H54 (cell line): ENCODE results near the gene KCNJ5.

Experiments used
- DNase-seq: peaks from one replicate; pipeline ENCODE4 v3.0.0; 2011; ENCODE audit warnings: low spot score, mixed read lengths; ENCODE audit not compliant: insufficient read length
- FAIRE-seq: peaks from 3 replicates; lab custom pipeline; 2011; peaks lifted over from hg19 to GRCh38; lab: Jason Lieb, UNC
- POLR2A ChIP-seq: IDR thresholded peaks from 2 replicates; pipeline ENCODE4 v1.6.1; 2011; ENCODE audit warnings: low read depth, mild to moderate bottlenecking, low read length

KCNJ5 gene

GRCh38 chr11:128931066-128931465 lies 39.9 kb downstream of the KCNJ5 start:
- FAIRE-seq (no peak), DNase-seq (no peak)
- TF ChIP-seq POLR2A = no peak

- TF ChIP-seq POLR2A = no peak
- DNase-seq (no peak), FAIRE-seq (no peak)
These were observed 40.5 kb downstream of the KCNJ5 start for GRCh38 chr11:128931668-128932067.

- DNase-seq = no peak
- no peak for FAIRE-seq
- no peak for TF ChIP-seq POLR2A
These were observed 42.5 kb downstream of the KCNJ5 start for GRCh38 chr11:128933481-128934178.

- TF ChIP-seq POLR2A = no peak
- FAIRE-seq (no peak), DNase-seq (no peak)
These were observed 43.2 kb downstream of the KCNJ5 start for GRCh38 chr11:128934351-128934750.

GRCh38 chr11:128934926-128935325 lies 43.8 kb downstream of the KCNJ5 start:
- no peak for FAIRE-seq
- no peak for TF ChIP-seq POLR2A
- no peak for DNase-seq

GRCh38 chr11:128936606-128937251 lies 45.6 kb downstream of the KCNJ5 start:
- no peak for DNase-seq
- no peak for TF ChIP-seq POLR2A
- FAIRE-seq = no peak

- TF ChIP-seq POLR2A = no peak
- no peak for FAIRE-seq
These were observed 46.3 kb downstream of the KCNJ5 start for GRCh38 chr11:128937480-128937879.

GRCh38 chr11:128938156-128938885 lies 47.2 kb downstream of the KCNJ5 start:
- DNase-seq (no peak), FAIRE-seq (no peak)
- no peak for TF ChIP-seq POLR2A

More at GRCh38 chr11:128937480-128937879, 46.3 kb downstream of the KCNJ5 start:
- no peak for DNase-seq

- DNase-seq = no peak
- no peak for TF ChIP-seq POLR2A
- no peak for FAIRE-seq
These were observed 48.4 kb downstream of the KCNJ5 start for GRCh38 chr11:128939591-128939990.

GRCh38 chr11:128940156-128940555 lies 49.0 kb downstream of the KCNJ5 start:
- no peak for TF ChIP-seq POLR2A
- no peak for FAIRE-seq
- DNase-seq = no peak

GRCh38 chr11:128940603-128941002 lies 49.4 kb downstream of the KCNJ5 start:
- FAIRE-seq = no peak
- no peak for TF ChIP-seq POLR2A
- DNase-seq = no peak

- no peak for FAIRE-seq
- no peak for DNase-seq
- no peak for TF ChIP-seq POLR2A
These were observed 50.0 kb downstream of the KCNJ5 start for GRCh38 chr11:128941110-128941509.

GRCh38 chr11:128941573-128942271 lies 50.6 kb downstream of the KCNJ5 start:
- TF ChIP-seq POLR2A = no peak
- no peak for DNase-seq
- FAIRE-seq = no peak

GRCh38 chr11:128942272-128942612 lies 51.1 kb downstream of the KCNJ5 start:
- FAIRE-seq = no peak
- no peak for TF ChIP-seq POLR2A
- no peak for DNase-seq
